NT2/D1 (cell line): ENCODE data around the gene TMC8.

Experiments
- SUZ12 ChIP-seq: IDR thresholded peaks from 2 replicates; pipeline ENCODE4 v1.6.1; 2011; ENCODE audit not compliant: insufficient read length, insufficient read depth; ENCODE audit errors: extremely low read depth
- YY1 ChIP-seq: IDR thresholded peaks from 2 replicates; pipeline ENCODE4 v1.6.1; 2011; ENCODE audit not compliant: insufficient read length, insufficient read depth
- ZNF274 ChIP-seq: IDR thresholded peaks from 2 replicates; pipeline ENCODE4 v1.6.1; 2011; ENCODE audit warnings: mild to moderate bottlenecking, low read depth, low read length

- TF ChIP-seq SUZ12 (no peak), ZNF274 (no peak), YY1 (no peak)
These were observed at the start of gene TMC8 for GRCh38 chr17:78130437-78131101.
